HepG2 (cell line): ENCODE data around the gene ACAT2. TPM values are rescaled to one million over a fixed set of nuclear protein-coding genes. Genes with fewer than 3 reads are reported as not detected.

Source experiments
- ATM ChIP-seq: fragments of 450-650 bp; IDR thresholded peaks from 2 replicates; pipeline ENCODE4 v1.7.1; 2017; ENCODE audit warnings: mild to moderate bottlenecking, borderline replicate concordance
- CBX2 ChIP-seq, 2 experiments: fragments of 200-600 bp in 1 of 2; sonication (generic); formaldehyde crosslinking in 1 of 2; IDR thresholded peaks; 2 replicates each; pipeline versions ENCODE4 v1.7.0 to v1.8.1; 2018 to 2022; ENCODE audit warnings: low read depth in 2 of 2, low read length in 1 of 2, mild to moderate bottlenecking in 1 of 2, missing genetic modification reagents in 1 of 2
- CEBPG ChIP-seq: IDR thresholded peaks from 2 replicates; pipeline ENCODE4 v1.6.1; 2016
- EED ChIP-seq: sonication (generic); formaldehyde crosslinking; IDR thresholded peaks from 2 replicates; pipeline ENCODE4 v1.5.0; 2020; ENCODE audit warnings: mild to moderate bottlenecking, missing genetic modification reagents
- GATAD1 ChIP-seq: IDR thresholded peaks from 2 replicates; pipeline ENCODE4 v1.6.1; 2016; ENCODE audit warnings: missing genetic modification reagents, missing compliant biosample characterization
- IKZF1 ChIP-seq: fragments of 450-650 bp; IDR thresholded peaks from 2 replicates; pipeline ENCODE4 v1.7.1; 2016
- JDP2 ChIP-seq: sonication (generic); formaldehyde crosslinking; IDR thresholded peaks from 2 replicates; pipeline ENCODE4 v1.8.1; 2022; ENCODE audit warnings: missing genetic modification reagents, borderline replicate concordance
- MAFF ChIP-seq: IDR thresholded peaks from 2 replicates; pipeline ENCODE4 v1.6.1; 2011; ENCODE audit warnings: low read depth, low read length, improper control_type of control experiment
- MED13 ChIP-seq: sonication (generic); formaldehyde crosslinking; IDR thresholded peaks from 2 replicates; pipeline ENCODE4 v1.5.0; 2020; ENCODE audit warnings: missing genetic modification reagents
- MEF2D ChIP-seq: sonication (generic); formaldehyde crosslinking; IDR thresholded peaks from 2 replicates; pipeline ENCODE4 v1.5.1; 2020; ENCODE audit warnings: mild to moderate bottlenecking, missing genetic modification reagents
- NRL ChIP-seq: sonication (generic); formaldehyde crosslinking; IDR thresholded peaks from 2 replicates; pipeline ENCODE4 v1.5.0; 2020; ENCODE audit warnings: missing genetic modification reagents, mild to moderate bottlenecking, moderate library complexity, borderline replicate concordance
- PLRG1 ChIP-seq: fragments of 450-650 bp; conservative IDR thresholded peaks from 2 replicates; pipeline ENCODE4 v1.6.1; 2016
- RNF2 ChIP-seq: fragments of 450-650 bp; conservative IDR thresholded peaks from 2 replicates; pipeline ENCODE4 v1.6.1; 2016; ENCODE audit warnings: low read depth
- SPEN ChIP-seq: sonication (generic); formaldehyde crosslinking; IDR thresholded peaks from 2 replicates; pipeline ENCODE4 v1.5.1; 2020; ENCODE audit warnings: low read depth, mild to moderate bottlenecking, missing genetic modification reagents
- ZFAT ChIP-seq: sonication (generic); formaldehyde crosslinking; conservative IDR thresholded peaks from 2 replicates; pipeline ENCODE4 v1.8.1; 2023; ENCODE audit warnings: missing genetic modification reagents, inconsistent platforms
- ZNF44 ChIP-seq: sonication (generic); formaldehyde crosslinking; IDR thresholded peaks from 2 replicates; pipeline ENCODE4 v1.5.1; 2020; ENCODE audit warnings: mild to moderate bottlenecking, missing genetic modification reagents
- ZSCAN22 ChIP-seq: sonication (generic); formaldehyde crosslinking; IDR thresholded peaks from 2 replicates; pipeline ENCODE4 v1.4.0; 2020; ENCODE audit warnings: mild to moderate bottlenecking, missing genetic modification reagents
- ZSCAN9 ChIP-seq: IDR thresholded peaks from 2 replicates; pipeline ENCODE4 v1.6.1; 2016; ENCODE audit warnings: borderline replicate concordance
- polyA plus RNA-seq, 8 experiments: library from polyadenylated mRNA; depleted of rRNA in 3 of 8; stranded (reverse) in 7 of 8; unstranded in 1 of 8; fragments of >200 nt; fragmentation: Illumina TruSeq in 4 of 8; extraction: Trizol in 4 of 8; gene quantifications; 2 replicates each; pipeline versions ENCODE4 v1.2.1 to v1.2.3, GENCODE V29; 2011 to 2016; ENCODE audit warnings: low read depth in 4 of 8, missing spikeins in 1 of 8, mixed read lengths in 1 of 8; ENCODE audit not compliant: insufficient read depth in 1 of 8
- total RNA-seq, 5 experiments: library from RNA; depleted of rRNA; stranded (reverse); fragments of >200 nt; fragmentation: Illumina TruSeq; extraction: Trizol; gene quantifications; 2 replicates each; pipeline ENCODE4 v1.2.3, GENCODE V29; 2016; ENCODE audit warnings: low read depth in 1 of 5
- TF ChIP-seq, protein P1 (sequence below): sonication (generic); formaldehyde crosslinking; IDR thresholded peaks from 2 replicates; pipeline ENCODE4 v1.4.0; 2020; ENCODE audit warnings: mild to moderate bottlenecking, low read depth, missing genetic modification reagents
- TF ChIP-seq, protein P2 (sequence below): sonication (generic); formaldehyde crosslinking; IDR thresholded peaks from 2 replicates; pipeline ENCODE4 v1.5.0; 2020; ENCODE audit warnings: mild to moderate bottlenecking, missing genetic modification reagents
- TF ChIP-seq, protein P3 (sequence below): sonication (generic); formaldehyde crosslinking; IDR thresholded peaks from 2 replicates; pipeline ENCODE4 v1.4.0; 2020; ENCODE audit warnings: mild to moderate bottlenecking, missing genetic modification reagents, borderline replicate concordance

ACAT2 gene
- total and polyA plus RNA-seq, 2 of the 13 experiments (the other 11 are each of a cell fraction or from before 2014, with no cell fraction given), result 121 to 534 TPM

DNA sequence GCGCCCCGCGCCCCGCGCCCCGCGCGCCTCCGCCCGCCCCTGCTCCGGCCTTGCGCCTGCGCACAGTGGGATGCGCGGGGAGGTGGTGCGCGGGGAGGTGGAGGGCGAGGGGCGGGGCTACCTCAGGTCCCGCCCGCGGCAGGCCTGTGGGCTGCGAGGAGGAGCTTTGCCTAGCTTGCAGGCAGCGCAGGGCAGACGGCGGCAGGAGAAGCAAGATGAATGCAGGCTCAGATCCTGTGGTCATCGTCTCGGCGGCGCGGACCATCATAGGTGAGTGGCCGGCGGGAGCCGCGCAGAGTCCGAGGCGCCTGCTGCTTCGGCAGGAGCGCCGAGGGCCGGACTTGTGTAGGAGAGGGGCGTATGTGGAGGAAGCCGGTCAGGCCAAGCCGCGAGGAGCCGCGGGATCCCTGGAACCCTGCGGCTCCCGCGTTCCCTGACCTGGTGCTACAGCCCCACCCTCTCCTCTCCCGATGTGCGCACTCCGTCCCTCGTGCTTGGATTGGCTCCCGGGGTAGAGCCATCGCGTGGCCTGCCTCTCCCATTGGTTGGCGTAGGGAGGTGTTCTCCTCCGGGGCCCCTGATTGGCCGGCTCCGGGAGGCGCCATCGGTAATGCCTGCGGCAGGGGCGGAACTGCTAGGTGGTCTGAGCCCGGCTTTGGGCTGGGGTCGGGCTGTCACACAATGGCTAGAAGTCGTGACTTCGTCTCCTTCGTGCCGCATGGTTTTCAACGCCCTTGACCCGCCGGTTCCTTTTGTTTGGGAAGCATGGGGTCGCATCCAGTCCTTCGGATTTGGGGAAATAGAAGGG, at the start of gene ACAT2 (continued):
- peak; percentile 60 for TF ChIP-seq SPEN
- no peak for TF ChIP-seq MAFF
- TF ChIP-seq, protein P1, sequence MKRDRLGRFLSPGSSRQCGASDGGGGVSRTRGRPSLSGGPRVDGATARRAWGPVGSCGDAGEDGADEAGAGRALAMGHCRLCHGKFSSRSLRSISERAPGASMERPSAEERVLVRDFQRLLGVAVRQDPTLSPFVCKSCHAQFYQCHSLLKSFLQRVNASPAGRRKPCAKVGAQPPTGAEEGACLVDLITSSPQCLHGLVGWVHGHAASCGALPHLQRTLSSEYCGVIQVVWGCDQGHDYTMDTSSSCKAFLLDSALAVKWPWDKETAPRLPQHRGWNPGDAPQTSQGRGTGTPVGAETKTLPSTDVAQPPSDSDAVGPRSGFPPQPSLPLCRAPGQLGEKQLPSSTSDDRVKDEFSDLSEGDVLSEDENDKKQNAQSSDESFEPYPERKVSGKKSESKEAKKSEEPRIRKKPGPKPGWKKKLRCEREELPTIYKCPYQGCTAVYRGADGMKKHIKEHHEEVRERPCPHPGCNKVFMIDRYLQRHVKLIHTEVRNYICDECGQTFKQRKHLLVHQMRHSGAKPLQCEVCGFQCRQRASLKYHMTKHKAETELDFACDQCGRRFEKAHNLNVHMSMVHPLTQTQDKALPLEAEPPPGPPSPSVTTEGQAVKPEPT (CRISPR knock-in tag), result no peak
- TF ChIP-seq, protein P2, sequence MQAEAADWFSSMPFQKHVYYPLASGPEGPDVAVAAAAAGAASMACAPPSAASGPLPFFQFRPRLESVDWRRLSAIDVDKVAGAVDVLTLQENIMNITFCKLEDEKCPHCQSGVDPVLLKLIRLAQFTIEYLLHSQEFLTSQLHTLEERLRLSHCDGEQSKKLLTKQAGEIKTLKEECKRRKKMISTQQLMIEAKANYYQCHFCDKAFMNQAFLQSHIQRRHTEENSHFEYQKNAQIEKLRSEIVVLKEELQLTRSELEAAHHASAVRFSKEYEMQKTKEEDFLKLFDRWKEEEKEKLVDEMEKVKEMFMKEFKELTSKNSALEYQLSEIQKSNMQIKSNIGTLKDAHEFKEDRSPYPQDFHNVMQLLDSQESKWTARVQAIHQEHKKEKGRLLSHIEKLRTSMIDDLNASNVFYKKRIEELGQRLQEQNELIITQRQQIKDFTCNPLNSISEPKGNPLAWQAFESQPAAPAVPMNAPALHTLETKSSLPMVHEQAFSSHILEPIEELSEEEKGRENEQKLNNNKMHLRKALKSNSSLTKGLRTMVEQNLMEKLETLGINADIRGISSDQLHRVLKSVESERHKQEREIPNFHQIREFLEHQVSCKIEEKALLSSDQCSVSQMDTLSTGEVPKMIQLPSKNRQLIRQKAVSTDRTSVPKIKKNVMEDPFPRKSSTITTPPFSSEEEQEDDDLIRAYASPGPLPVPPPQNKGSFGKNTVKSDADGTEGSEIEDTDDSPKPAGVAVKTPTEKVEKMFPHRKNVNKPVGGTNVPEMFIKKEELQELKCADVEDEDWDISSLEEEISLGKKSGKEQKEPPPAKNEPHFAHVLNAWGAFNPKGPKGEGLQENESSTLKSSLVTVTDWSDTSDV, result no peak
- TF ChIP-seq GATAD1 (CRISPR knock-in tag), result peak; percentile 74
- TF ChIP-seq PLRG1, result no peak
- TF ChIP-seq ATM, result no peak
- TF ChIP-seq NRL (CRISPR knock-in tag), result peak; percentile 72; the same call in 1 of the 2 replicates
- peak; percentile 93; the same call in 1 of the 2 replicates for TF ChIP-seq ZNF44 (CRISPR knock-in tag)
- TF ChIP-seq RNF2, result no peak
- no peak for TF ChIP-seq CEBPG
- peak; percentile 16; the same call in 1 of the 2 replicates for TF ChIP-seq ZSCAN22
- TF ChIP-seq MEF2D, result peak; percentile 84
- peak; percentile 74 for TF ChIP-seq EED (CRISPR knock-in tag)
- TF ChIP-seq ZSCAN9 (CRISPR knock-in tag), result peak; percentile 86; the same call in 1 of the 2 replicates
- TF ChIP-seq JDP2 (CRISPR knock-in tag), result no peak
- TF ChIP-seq IKZF1, result no peak
- TF ChIP-seq, protein P3, sequence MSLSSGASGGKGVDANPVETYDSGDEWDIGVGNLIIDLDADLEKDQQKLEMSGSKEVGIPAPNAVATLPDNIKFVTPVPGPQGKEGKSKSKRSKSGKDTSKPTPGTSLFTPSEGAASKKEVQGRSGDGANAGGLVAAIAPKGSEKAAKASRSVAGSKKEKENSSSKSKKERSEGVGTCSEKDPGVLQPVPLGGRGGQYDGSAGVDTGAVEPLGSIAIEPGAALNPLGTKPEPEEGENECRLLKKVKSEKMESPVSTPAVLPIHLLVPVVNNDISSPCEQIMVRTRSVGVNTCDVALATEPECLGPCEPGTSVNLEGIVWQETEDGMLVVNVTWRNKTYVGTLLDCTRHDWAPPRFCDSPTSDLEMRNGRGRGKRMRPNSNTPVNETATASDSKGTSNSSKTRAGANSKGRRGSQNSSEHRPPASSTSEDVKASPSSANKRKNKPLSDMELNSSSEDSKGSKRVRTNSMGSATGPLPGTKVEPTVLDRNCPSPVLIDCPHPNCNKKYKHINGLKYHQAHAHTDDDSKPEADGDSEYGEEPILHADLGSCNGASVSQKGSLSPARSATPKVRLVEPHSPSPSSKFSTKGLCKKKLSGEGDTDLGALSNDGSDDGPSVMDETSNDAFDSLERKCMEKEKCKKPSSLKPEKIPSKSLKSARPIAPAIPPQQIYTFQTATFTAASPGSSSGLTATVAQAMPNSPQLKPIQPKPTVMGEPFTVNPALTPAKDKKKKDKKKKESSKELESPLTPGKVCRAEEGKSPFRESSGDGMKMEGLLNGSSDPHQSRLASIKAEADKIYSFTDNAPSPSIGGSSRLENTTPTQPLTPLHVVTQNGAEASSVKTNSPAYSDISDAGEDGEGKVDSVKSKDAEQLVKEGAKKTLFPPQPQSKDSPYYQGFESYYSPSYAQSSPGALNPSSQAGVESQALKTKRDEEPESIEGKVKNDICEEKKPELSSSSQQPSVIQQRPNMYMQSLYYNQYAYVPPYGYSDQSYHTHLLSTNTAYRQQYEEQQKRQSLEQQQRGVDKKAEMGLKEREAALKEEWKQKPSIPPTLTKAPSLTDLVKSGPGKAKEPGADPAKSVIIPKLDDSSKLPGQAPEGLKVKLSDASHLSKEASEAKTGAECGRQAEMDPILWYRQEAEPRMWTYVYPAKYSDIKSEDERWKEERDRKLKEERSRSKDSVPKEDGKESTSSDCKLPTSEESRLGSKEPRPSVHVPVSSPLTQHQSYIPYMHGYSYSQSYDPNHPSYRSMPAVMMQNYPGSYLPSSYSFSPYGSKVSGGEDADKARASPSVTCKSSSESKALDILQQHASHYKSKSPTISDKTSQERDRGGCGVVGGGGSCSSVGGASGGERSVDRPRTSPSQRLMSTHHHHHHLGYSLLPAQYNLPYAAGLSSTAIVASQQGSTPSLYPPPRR (CRISPR knock-in tag), result peak; percentile 60
- no peak for TF ChIP-seq CBX2 (IDR thresholded peaks at IDR 0.05; ENCODE audit: low read depth, low read length)
- 0 out of 2 replicates have a peak, but pooled peaks have one; percentile 49 for TF ChIP-seq CBX2 (CRISPR knock-in tag; IDR thresholded peaks at IDR 0.05; ENCODE audit: low read depth)
- TF ChIP-seq ZFAT (CRISPR knock-in tag), result peak; percentile 81; the same call in 1 of the 2 replicates
- peak; percentile 91 for TF ChIP-seq MED13 (CRISPR knock-in tag)
